ENCODE data around the gene CRKL. TPM values are rescaled to one million over a fixed set of nuclear protein-coding genes. Genes with fewer than 3 reads are reported as not detected.

The CRKL gene
- total and polyA plus RNA-seq, 2 donors (not counting 1 experiment from before 2014, with no cell fraction given): 17.1 to 76.7 TPM

DNA sequence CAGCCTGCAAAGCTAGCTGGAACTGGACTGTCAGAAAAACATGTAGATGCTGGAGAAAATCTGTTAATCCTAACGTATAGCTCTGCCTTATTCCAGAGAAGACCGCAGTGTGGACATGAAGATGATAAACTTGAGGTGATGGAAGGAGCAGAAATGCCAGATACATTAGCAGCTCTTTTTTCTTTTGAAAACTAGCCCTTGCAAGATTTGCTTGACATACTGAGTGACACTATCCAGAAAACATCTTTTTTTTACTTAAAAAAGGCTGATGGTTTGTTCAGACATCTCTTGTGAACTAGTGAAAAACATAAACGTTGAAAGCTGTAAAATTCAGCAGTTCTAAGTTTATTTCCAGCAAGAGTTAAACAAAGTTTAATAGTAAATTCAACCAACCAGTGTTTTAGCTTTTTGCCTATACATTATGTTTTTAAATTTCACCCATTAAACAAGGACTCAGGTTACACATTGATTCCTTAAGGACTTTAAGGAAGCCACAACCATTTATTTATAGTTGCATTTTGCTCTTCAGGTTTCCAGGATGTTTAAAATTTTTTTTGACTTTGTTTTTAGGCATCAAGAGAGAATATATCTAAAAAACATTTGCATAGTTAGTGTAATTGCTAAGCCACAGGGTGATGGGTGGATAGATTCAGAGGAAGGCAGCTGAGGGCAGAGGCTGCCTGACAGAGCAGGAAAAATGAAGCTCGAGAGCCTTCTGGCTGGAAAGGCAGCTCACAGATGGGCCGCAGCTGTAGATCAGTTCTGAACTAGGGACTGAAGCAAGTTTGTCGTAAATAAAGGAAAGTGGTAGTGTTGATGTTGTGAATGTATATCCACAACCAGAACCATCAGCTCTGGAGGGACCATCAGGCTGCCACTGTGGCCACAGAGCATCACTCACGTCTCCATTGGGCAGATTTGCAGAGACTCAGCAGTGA is 48.9 kb upstream of the CRKL start:
- ATAC-seq (ENCODE audit: low read depth) (no peak), DNase-seq (no peak)
- no peak overlapping the region for H3K27ac Mint-ChIP-seq
- Histone ChIP-seq H3K4me1 (ENCODE audit: control insufficient read depth in 2 of 2, insufficient read depth in 2 of 2, low read length in 2 of 2) (no peaks in the 10 kb centered on the region), H3K27ac (ENCODE audit: low read length in 2 of 2) (no peak overlapping the region), H3K4me3 (ENCODE audit: control extremely low read depth in 1 of 5, extremely low read depth in 1 of 5, insufficient read depth in 1 of 5, low read depth in 2 of 5, low read length in 4 of 5) (no peak overlapping the region), H3K36me3 (replicated peaks in 1 of 2; ENCODE audit: control extremely low read depth in 1 of 2, control insufficient read depth in 1 of 2, extremely low read depth in 1 of 2, insufficient read depth in 2 of 2, low read length in 1 of 2) (peaks cover 2 to 13% of the 10 kb centered on the region in 2 experiments), H4K20me1 (ENCODE audit: control insufficient read depth, insufficient read depth, low read length, poor library complexity, severe bottlenecking) (peaks cover 17% of the 10 kb centered on the region), H3K27me3 (replicated peaks in 1 of 4; ENCODE audit: control extremely low read depth in 1 of 4, control insufficient read depth in 3 of 4, insufficient read depth in 4 of 4, low read length in 3 of 4) (no peaks in the 10 kb centered on the region), H3K9me3 (ENCODE audit: control extremely low read depth in 1 of 3, control insufficient read depth in 2 of 3, insufficient read depth in 1 of 3, low read length in 2 of 3) (no peaks in the 10 kb centered on the region), H3K9ac (ENCODE audit: low read length) (no peak overlapping the region), H3K4me2 (replicated peaks; ENCODE audit: low read depth, low read length, poor library complexity, severe bottlenecking) (no peak overlapping the region), H2AFZ (ENCODE audit: insufficient read depth, low read depth, low read length, poor library complexity, severe bottlenecking) (no peak overlapping the region), H3K79me2 (ENCODE audit: control insufficient read depth, insufficient read depth, low read length) (peaks cover 5% of the 10 kb centered on the region)
- ChIA-PET POLR2A (no interaction called here), CTCF (no interaction called here)
- peaks cover 1% of the 10 kb centered on the region for H3K4me1 Mint-ChIP-seq
- intact Hi-C loops (cut with micrococcal nuclease): no loop called here
- no peak for TF ChIP-seq CTCF (IDR thresholded peaks at IDR 0.05)
- no peak for TF ChIP-seq EZH2 (IDR thresholded peaks at IDR 0.05; ENCODE audit: borderline replicate concordance, insufficient read depth, low read depth, low read length, poor library complexity, severe bottlenecking)
- no peaks in the 10 kb centered on the region for H3K9me3 Mint-ChIP-seq (ENCODE audit: insufficient read depth)
- no peaks in the 10 kb centered on the region for H3K27me3 Mint-ChIP-seq
- H3K4me3 Mint-ChIP-seq: no peak overlapping the region
- WGBS (ENCODE audit: insufficient coverage): 94% methylated on average over 3 of the region's 7 CpGs

DNA sequence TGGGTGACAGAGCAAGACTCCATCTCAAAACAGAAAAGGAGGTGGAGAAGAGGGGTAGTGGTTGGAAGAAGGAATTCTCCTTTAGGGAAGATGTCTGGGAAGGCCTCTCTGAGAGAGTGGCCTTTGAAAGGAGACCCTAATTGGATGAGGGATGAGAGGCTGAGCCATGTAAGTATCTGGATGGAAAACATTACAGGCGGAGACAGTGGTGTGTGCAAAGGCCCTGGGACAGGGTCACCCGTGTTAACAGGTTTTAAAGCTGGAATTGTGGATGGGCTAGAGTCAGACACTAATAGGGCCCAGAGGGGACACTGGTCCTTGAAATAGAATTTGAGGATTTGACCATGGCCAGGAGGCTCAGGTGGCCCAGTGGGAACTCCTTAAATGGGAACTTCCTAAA is 48.0 kb upstream of the CRKL start:
- intact Hi-C loops (cut with micrococcal nuclease): no loop called here
- ChIA-PET CTCF (no interaction called here), POLR2A (no interaction called here)
- Mint-ChIP-seq H3K27ac (no peak overlapping the region), H3K4me1 (peaks cover 1% of the 10 kb centered on the region), H3K27me3 (no peaks in the 10 kb centered on the region), H3K4me3 (no peak overlapping the region), H3K9me3 (ENCODE audit: insufficient read depth) (no peaks in the 10 kb centered on the region)
- no peak overlapping the region for H3K4me2 ChIP-seq (replicated peaks; ENCODE audit: low read depth, low read length, poor library complexity, severe bottlenecking)
- no peaks in the 10 kb centered on the region for H3K27me3 ChIP-seq (replicated peaks in 1 of 4; ENCODE audit: control extremely low read depth in 1 of 4, control insufficient read depth in 3 of 4, insufficient read depth in 4 of 4, low read length in 3 of 4)
- H3K4me1 ChIP-seq (ENCODE audit: control insufficient read depth in 2 of 2, insufficient read depth in 2 of 2, low read length in 2 of 2): no peaks in the 10 kb centered on the region
- no peak overlapping the region for H3K27ac ChIP-seq (ENCODE audit: low read length in 2 of 2)
- no peaks in the 10 kb centered on the region for H3K9me3 ChIP-seq (ENCODE audit: control extremely low read depth in 1 of 3, control insufficient read depth in 2 of 3, insufficient read depth in 1 of 3, low read length in 2 of 3)
- no peak for ATAC-seq (ENCODE audit: low read depth)
- no peak overlapping the region for H3K4me3 ChIP-seq (ENCODE audit: control extremely low read depth in 1 of 5, extremely low read depth in 1 of 5, insufficient read depth in 1 of 5, low read depth in 2 of 5, low read length in 4 of 5)
- H3K79me2 ChIP-seq (ENCODE audit: control insufficient read depth, insufficient read depth, low read length): peaks cover 5% of the 10 kb centered on the region
- no peak for TF ChIP-seq CTCF (IDR thresholded peaks at IDR 0.05)
- TF ChIP-seq EZH2 (IDR thresholded peaks at IDR 0.05; ENCODE audit: borderline replicate concordance, insufficient read depth, low read depth, low read length, poor library complexity, severe bottlenecking): no peak
- 100% methylated on average over 2 of the region's 2 CpGs for WGBS (ENCODE audit: insufficient coverage)
- peaks cover 12% of the 10 kb centered on the region for H4K20me1 ChIP-seq (ENCODE audit: control insufficient read depth, insufficient read depth, low read length, poor library complexity, severe bottlenecking)
- no peak overlapping the region for H3K9ac ChIP-seq (ENCODE audit: low read length)
- H3K36me3 ChIP-seq (replicated peaks in 1 of 2; ENCODE audit: control extremely low read depth in 1 of 2, control insufficient read depth in 1 of 2, extremely low read depth in 1 of 2, insufficient read depth in 2 of 2, low read length in 1 of 2): peaks cover 2 to 17% of the 10 kb centered on the region in 2 experiments
- H2AFZ ChIP-seq (ENCODE audit: insufficient read depth, low read depth, low read length, poor library complexity, severe bottlenecking): no peak overlapping the region
- no peak for DNase-seq
